Measurements from ENCODE around the gene KRTAP29-1. TPM values are rescaled to one million over a fixed set of nuclear protein-coding genes. Genes with fewer than 3 reads are reported as not detected.
"Not testable (repeated sequence)": the region's sequence is repeated elsewhere in the genome, so short reads cannot be mapped to it uniquely, and the experiment has no call there.

KRTAP29-1 gene
- total RNA-seq, 2 donors from 2014 or later, result not detected

GRCh38 chr17:41255381-41256290 is 47.0 kb downstream of the KRTAP29-1 start, which contains the start of gene KRTAP9-9:
Gene KRTAP9-9 (plus strand): TSS chr17:41255384.
- H3K9me3 Mint-ChIP-seq; H3K4me3 Mint-ChIP-seq; H3K36me3 Mint-ChIP-seq (ENCODE audit: low read depth); ATAC-seq (replicated peaks); H3K4me1 Mint-ChIP-seq; H3K27ac Mint-ChIP-seq: not testable (repeated sequence)
- H3K27me3 Mint-ChIP-seq, result peaks cover 28% of the 10 kb centered on the region

GRCh38 chr17:41254861-41255260 is 47.8 kb downstream of the KRTAP29-1 start:
- Mint-ChIP-seq H3K4me3 (no peak overlapping the region), H3K27ac (no peak overlapping the region), H3K36me3 (ENCODE audit: low read depth) (no peaks in the 10 kb centered on the region), H3K9me3 (no peaks in the 10 kb centered on the region), H3K27me3 (peaks cover 28% of the 10 kb centered on the region), H3K4me1 (no peaks in the 10 kb centered on the region)
- ATAC-seq (replicated peaks), result no peak

Other genes with a start within 250 kb of the KRTAP29-1 start
- not detected for gene KRTAP2-2, start 247.6 kb downstream of the KRTAP29-1 start, total RNA-seq
- not detected for gene KRTAP2-3, start 242.7 kb downstream of the KRTAP29-1 start, total RNA-seq
- gene KRTAP2-4, start 237.0 kb downstream of the KRTAP29-1 start, total RNA-seq, result not detected
- gene KRTAP4-7, start 218.7 kb downstream of the KRTAP29-1 start, total RNA-seq, result not detected
- gene KRTAP4-8, start 204.7 kb downstream of the KRTAP29-1 start, total RNA-seq, result not detected
- gene KRTAP4-16, start 200.6 kb downstream of the KRTAP29-1 start, total RNA-seq, result not detected
- gene KRTAP4-9, start 197.5 kb downstream of the KRTAP29-1 start, total RNA-seq, result not detected
- gene KRTAP4-11, start 184.5 kb downstream of the KRTAP29-1 start, total RNA-seq, result not detected
- not detected for gene KRTAP4-12, start 178.7 kb downstream of the KRTAP29-1 start, total RNA-seq
- gene KRTAP4-6, start 162.3 kb downstream of the KRTAP29-1 start, total RNA-seq, result not detected
- gene KRTAP4-5, start 153.0 kb downstream of the KRTAP29-1 start, total RNA-seq, result not detected
- gene KRTAP4-4, start 142.1 kb downstream of the KRTAP29-1 start, total RNA-seq, result not detected
- not detected for gene KRTAP4-3, start 134.6 kb downstream of the KRTAP29-1 start, total RNA-seq
- not detected for gene KRTAP4-2, start 124.6 kb downstream of the KRTAP29-1 start, total RNA-seq
- gene KRTAP4-1, start 117.9 kb downstream of the KRTAP29-1 start, total RNA-seq, result not detected
- not detected for gene KRTAP9-1, start 113.0 kb downstream of the KRTAP29-1 start, total RNA-seq
- gene KRTAP9-2, start 76.2 kb downstream of the KRTAP29-1 start, total RNA-seq, result not detected
- gene KRTAP9-3, start 70.4 kb downstream of the KRTAP29-1 start, total RNA-seq, result not detected
- not detected for gene KRTAP9-8, start 64.9 kb downstream of the KRTAP29-1 start, total RNA-seq
- not detected for gene KRTAP9-4, start 53.2 kb downstream of the KRTAP29-1 start, total RNA-seq
- gene KRTAP9-9, start 47.5 kb downstream of the KRTAP29-1 start, total RNA-seq, result not detected
- not detected for gene KRTAP9-6, start 37.5 kb downstream of the KRTAP29-1 start, total RNA-seq
- not detected for gene KRTAP9-7, start 27.2 kb downstream of the KRTAP29-1 start, total RNA-seq
- gene KRTAP16-1, start 6.5 kb upstream of the KRTAP29-1 start, total RNA-seq, result under 1 TPM; 0.15 to 0.26 TPM
- not detected for gene KRTAP17-1, start 12.9 kb upstream of the KRTAP29-1 start, total RNA-seq
- gene KRT33A, start 48.0 kb upstream of the KRTAP29-1 start, total RNA-seq, result not detected
- gene KRT33B, start 67.0 kb upstream of the KRTAP29-1 start, total RNA-seq, result not detected
- not detected for gene KRT34, start 79.5 kb upstream of the KRTAP29-1 start, total RNA-seq
- not detected for gene KRT31, start 94.8 kb upstream of the KRTAP29-1 start, total RNA-seq
- not detected for gene KRT37, start 121.7 kb upstream of the KRTAP29-1 start, total RNA-seq
- not detected for gene KRT38, start 138.1 kb upstream of the KRTAP29-1 start, total RNA-seq
- gene KRT32, start 164.5 kb upstream of the KRTAP29-1 start, total RNA-seq, result not detected
- not detected for gene KRT35, start 178.3 kb upstream of the KRTAP29-1 start, total RNA-seq
- gene KRT36, start 187.1 kb upstream of the KRTAP29-1 start, total RNA-seq, result not detected
- not detected for gene KRT13, start 202.8 kb upstream of the KRTAP29-1 start, total RNA-seq
- gene KRT15, start 216.0 kb upstream of the KRTAP29-1 start, total RNA-seq, result not detected
- gene KRT19, start 225.5 kb upstream of the KRTAP29-1 start, total RNA-seq, result not detected

Data from activated T-helper 17 cell treated with anti-CD3 and anti-CD28 coated beads, Interleukin-2, amount 50 U/mL, for 72 hours (primary cell).